BLaER1 (cell line): ENCODE results near the gene IL1RAP.
A peak's percentile ranks its signal among the peaks of the same experiment; 100 is the strongest.

ENCODE experiments used
- H3K27ac ChIP-seq: shearing (Covaris generic); formaldehyde crosslinking; 2 replicates; pipeline ENCODE4 v1.8.1; 2022
- H3K27me3 ChIP-seq: shearing (Covaris generic); formaldehyde crosslinking; 2 replicates; pipeline ENCODE4 v1.8.1; 2022
- H3K36me3 ChIP-seq: shearing (Covaris generic); formaldehyde crosslinking; 2 replicates; pipeline ENCODE4 v1.8.1; 2022
- H3K4me1 ChIP-seq: shearing (Covaris generic); formaldehyde crosslinking; 2 replicates; pipeline ENCODE4 v1.8.1; 2022
- H3K4me2 ChIP-seq: shearing (Covaris generic); formaldehyde crosslinking; 2 replicates; pipeline ENCODE4 v1.8.1; 2022
- H3K4me3 ChIP-seq: shearing (Covaris generic); formaldehyde crosslinking; 2 replicates; pipeline ENCODE4 v1.8.1; 2022
- H3K9ac ChIP-seq: shearing (Covaris generic); formaldehyde crosslinking; 2 replicates; pipeline ENCODE4 v1.8.1; 2022
- H3K9me3 ChIP-seq: shearing (Covaris generic); formaldehyde crosslinking; 2 replicates; pipeline ENCODE4 v1.8.1; 2022
- H4K20me1 ChIP-seq: shearing (Covaris generic); formaldehyde crosslinking; 2 replicates; pipeline ENCODE4 v1.8.1; 2022
- Cebpa-rat ChIP-seq: shearing (Covaris generic); IDR thresholded peaks from 2 replicates; pipeline ENCODE4 v1.8.1; 2022

Gene IL1RAP

GRCh38 chr3:190597291-190597690 lies 83.4 kb downstream of the IL1RAP start:
- H4K20me1 ChIP-seq = no peaks in the 10 kb centered on the region
- H3K4me2 ChIP-seq = no peak overlapping the region
- peaks cover 6% of the 10 kb centered on the region for H3K9me3 ChIP-seq
- H3K27me3 ChIP-seq = no peaks in the 10 kb centered on the region
- no peak for TF ChIP-seq Cebpa-rat
- H3K4me1 ChIP-seq = no peaks in the 10 kb centered on the region
- H3K9ac ChIP-seq = no peak overlapping the region
- no peak overlapping the region for H3K27ac ChIP-seq
- no peaks in the 10 kb centered on the region for H3K36me3 ChIP-seq
- no peak overlapping the region for H3K4me3 ChIP-seq

GRCh38 chr3:190601622-190602021 lies 87.7 kb downstream of the IL1RAP start:
- Histone ChIP-seq H3K36me3 (no peaks in the 10 kb centered on the region), H3K27me3 (no peaks in the 10 kb centered on the region), H3K9me3 (no peaks in the 10 kb centered on the region), H3K4me3 (no peak overlapping the region), H3K4me2 (no peak overlapping the region), H3K9ac (no peak overlapping the region), H3K4me1 (no peaks in the 10 kb centered on the region), H4K20me1 (no peaks in the 10 kb centered on the region), H3K27ac (no peak overlapping the region)
- no peak for TF ChIP-seq Cebpa-rat

GRCh38 chr3:190605385-190605784 lies 91.5 kb downstream of the IL1RAP start:
- no peaks in the 10 kb centered on the region for H3K27me3 ChIP-seq
- H3K9ac ChIP-seq = no peak overlapping the region
- no peaks in the 10 kb centered on the region for H3K4me1 ChIP-seq
- H3K27ac ChIP-seq = no peak overlapping the region
- no peak overlapping the region for H3K4me3 ChIP-seq
- no peak for TF ChIP-seq Cebpa-rat
- H3K9me3 ChIP-seq = no peaks in the 10 kb centered on the region
- H4K20me1 ChIP-seq = no peaks in the 10 kb centered on the region
- no peak overlapping the region for H3K4me2 ChIP-seq
- no peaks in the 10 kb centered on the region for H3K36me3 ChIP-seq

- Histone ChIP-seq H3K9me3 (no peaks in the 10 kb centered on the region), H3K27me3 (no peaks in the 10 kb centered on the region), H3K36me3 (no peaks in the 10 kb centered on the region), H3K9ac (no peak overlapping the region), H4K20me1 (no peaks in the 10 kb centered on the region), H3K4me2 (no peak overlapping the region), H3K4me1 (no peaks in the 10 kb centered on the region), H3K4me3 (no peak overlapping the region), H3K27ac (no peak overlapping the region)
- no peak for TF ChIP-seq Cebpa-rat
Observed at GRCh38 chr3:190606596-190606995, 92.7 kb downstream of the IL1RAP start.

- no peak for TF ChIP-seq Cebpa-rat
- Histone ChIP-seq H4K20me1 (no peaks in the 10 kb centered on the region), H3K36me3 (no peaks in the 10 kb centered on the region), H3K27me3 (no peaks in the 10 kb centered on the region), H3K4me3 (no peak overlapping the region), H3K4me2 (no peak overlapping the region), H3K27ac (no peak overlapping the region), H3K4me1 (no peaks in the 10 kb centered on the region), H3K9me3 (no peaks in the 10 kb centered on the region), H3K9ac (no peak overlapping the region)
Observed at GRCh38 chr3:190607021-190607420, 93.1 kb downstream of the IL1RAP start.

GRCh38 chr3:190608850-190609589 lies 95.1 kb downstream of the IL1RAP start:
- H3K9ac ChIP-seq = no peak overlapping the region
- H3K4me3 ChIP-seq = no peak overlapping the region
- no peaks in the 10 kb centered on the region for H3K9me3 ChIP-seq
- no peak overlapping the region for H3K4me2 ChIP-seq
- no peaks in the 10 kb centered on the region for H3K27me3 ChIP-seq
- H4K20me1 ChIP-seq = no peaks in the 10 kb centered on the region
- no peak for TF ChIP-seq Cebpa-rat
- no peaks in the 10 kb centered on the region for H3K4me1 ChIP-seq
- H3K27ac ChIP-seq = no peak overlapping the region
- no peaks in the 10 kb centered on the region for H3K36me3 ChIP-seq

GRCh38 chr3:190614226-190615059 lies 100.6 kb downstream of the IL1RAP start:
- Histone ChIP-seq H3K27ac (no peak overlapping the region), H4K20me1 (no peaks in the 10 kb centered on the region), H3K4me2 (no peak overlapping the region), H3K27me3 (no peaks in the 10 kb centered on the region), H3K9me3 (no peaks in the 10 kb centered on the region), H3K4me3 (no peak overlapping the region), H3K9ac (no peak overlapping the region), H3K36me3 (no peaks in the 10 kb centered on the region), H3K4me1 (peaks cover 25% of the 10 kb centered on the region)
- TF ChIP-seq Cebpa-rat = no peak

GRCh38 chr3:190615060-190615384 lies 101.1 kb downstream of the IL1RAP start:
- Histone ChIP-seq H3K27ac (no peak overlapping the region), H3K4me2 (no peak overlapping the region), H4K20me1 (no peaks in the 10 kb centered on the region), H3K4me1 (peaks cover 25% of the 10 kb centered on the region), H3K36me3 (no peaks in the 10 kb centered on the region), H3K4me3 (no peak overlapping the region), H3K9ac (no peak overlapping the region), H3K9me3 (no peaks in the 10 kb centered on the region), H3K27me3 (no peaks in the 10 kb centered on the region)
- no peak for TF ChIP-seq Cebpa-rat

GRCh38 chr3:190615607-190616006 lies 101.7 kb downstream of the IL1RAP start:
- H3K4me1 ChIP-seq = peaks cover 25% of the 10 kb centered on the region
- no peak overlapping the region for H3K9ac ChIP-seq
- H3K27me3 ChIP-seq = no peaks in the 10 kb centered on the region
- no peak overlapping the region for H3K4me2 ChIP-seq
- no peaks in the 10 kb centered on the region for H3K9me3 ChIP-seq
- H3K36me3 ChIP-seq = no peaks in the 10 kb centered on the region
- H3K4me3 ChIP-seq = no peak overlapping the region
- no peaks in the 10 kb centered on the region for H4K20me1 ChIP-seq
- TF ChIP-seq Cebpa-rat = no peak
- no peak overlapping the region for H3K27ac ChIP-seq

GRCh38 chr3:190616637-190617036 lies 102.8 kb downstream of the IL1RAP start:
- Histone ChIP-seq H3K4me3 (no peak overlapping the region), H3K9ac (no peak overlapping the region), H3K36me3 (no peaks in the 10 kb centered on the region), H3K27ac (no peak overlapping the region), H3K4me1 (peaks cover 25% of the 10 kb centered on the region), H3K27me3 (no peaks in the 10 kb centered on the region), H3K9me3 (no peaks in the 10 kb centered on the region), H4K20me1 (no peaks in the 10 kb centered on the region), H3K4me2 (peak overlapping the region; percentile 45)
- no peak for TF ChIP-seq Cebpa-rat
